HEK293 (cell line): Measurements from ENCODE around the gene KATNAL2.

Experiments
- CTCF ChIA-PET: fragments of 350-600 bp; formaldehyde crosslinking; extraction: SDS; loops from one replicate; lab custom pipeline; 2021; ENCODE audit warnings: antibody characterized with exemption; lab: Yijun Ruan, JAX
- POLR2A ChIA-PET: fragments of 300-600 bp; formaldehyde crosslinking; extraction: SDS; loops from one replicate; lab custom pipeline; 2020; ENCODE audit warnings: antibody characterized with exemption, inconsistent platforms; lab: Yijun Ruan, JAX
- H3K27ac ChIP-seq: fragments of 200-500 bp; sonication (Bioruptor generic); 2 replicates; pipeline ENCODE4 v1.5.1; 2014; ENCODE audit warnings: low read depth, low read length, control low read depth, inconsistent platforms; ENCODE audit errors: extremely low read depth
- H3K36me3 ChIP-seq, 2 experiments: fragments of 200-500 bp in 1 of 2; sonication (Bioruptor generic) in 1 of 2; 1 replicate in 1 of 2; 2 replicates in 1 of 2; pipeline ENCODE4 v1.5.1; 2014 to 2017; ENCODE audit warnings: inconsistent platforms in 2 of 2, low read length in 2 of 2; ENCODE audit not compliant: control insufficient read depth in 2 of 2, insufficient read depth in 1 of 2
- H3K4me1 ChIP-seq: fragments of 200-500 bp; sonication (Bioruptor generic); 2 replicates; pipeline ENCODE4 v1.5.1; 2014; ENCODE audit warnings: mild to moderate bottlenecking, low read length, inconsistent platforms; ENCODE audit not compliant: control insufficient read depth, insufficient read depth
- H3K4me3 ChIP-seq: 2 replicates; pipeline ENCODE4 v1.5.1; 2011; ENCODE audit warnings: low read depth, mild to moderate bottlenecking, control low read depth, low read length, moderate library complexity
- H3K9me3 ChIP-seq: fragments of 200-500 bp; sonication (Bioruptor generic); 2 replicates; pipeline ENCODE4 v1.5.1; 2014; ENCODE audit warnings: low read depth, low read length, inconsistent platforms; ENCODE audit not compliant: control insufficient read depth, insufficient read depth
- MEIS1 ChIP-seq: sonication (generic); formaldehyde crosslinking; IDR thresholded peaks from 2 replicates; pipeline ENCODE4 v1.8.1; 2022; ENCODE audit warnings: missing genetic modification reagents, mild to moderate bottlenecking, borderline replicate concordance
- SCRT1 ChIP-seq: fragments of 450-650 bp; formaldehyde crosslinking; IDR thresholded peaks from 2 replicates; pipeline ENCODE4 v1.5.1; 2016; ENCODE audit warnings: missing biosample characterization, missing genetic modification characterization, borderline replicate concordance
- TCF7L2 ChIP-seq: IDR thresholded peaks from 2 replicates; pipeline ENCODE4 v1.6.1; 2011; ENCODE audit warnings: low read depth, mild to moderate bottlenecking, inconsistent platforms, low read length, moderate library complexity, borderline replicate concordance
- TSHZ1 ChIP-seq: fragments of 450-650 bp; formaldehyde crosslinking; IDR thresholded peaks from 2 replicates; pipeline ENCODE4 v1.5.1; 2016; ENCODE audit warnings: missing biosample characterization, missing genetic modification characterization, borderline replicate concordance
- ZBTB44 ChIP-seq: fragments of 450-650 bp; IDR thresholded peaks from 2 replicates; pipeline ENCODE4 v1.5.1; 2018; ENCODE audit warnings: missing biosample characterization, mild to moderate bottlenecking, missing genetic modification characterization
- ZFP37 ChIP-seq: fragments of 450-650 bp; formaldehyde crosslinking; IDR thresholded peaks from 2 replicates; pipeline ENCODE4 v1.5.1; 2016; ENCODE audit warnings: missing biosample characterization, missing genetic modification characterization
- ZNF10 ChIP-seq: fragments of 450-650 bp; formaldehyde crosslinking; IDR thresholded peaks from 2 replicates; pipeline ENCODE4 v1.5.1; 2017; ENCODE audit warnings: missing biosample characterization, missing genetic modification characterization
- ZNF140 ChIP-seq: fragments of 450-650 bp; formaldehyde crosslinking; IDR thresholded peaks from 2 replicates; pipeline ENCODE4 v1.5.1; 2016; ENCODE audit warnings: missing biosample characterization, missing genetic modification characterization
- ZNF26 ChIP-seq: fragments of 450-650 bp; formaldehyde crosslinking; IDR thresholded peaks from 2 replicates; pipeline ENCODE4 v1.5.1; 2016; ENCODE audit warnings: missing biosample characterization, missing genetic modification characterization
- ZNF280D ChIP-seq: fragments of 450-650 bp; formaldehyde crosslinking; IDR thresholded peaks from 2 replicates; pipeline ENCODE4 v1.5.1; 2016; ENCODE audit warnings: missing biosample characterization, missing genetic modification characterization
- ZNF473 ChIP-seq: fragments of 450-650 bp; formaldehyde crosslinking; IDR thresholded peaks from 2 replicates; pipeline ENCODE4 v1.5.1; 2017; ENCODE audit warnings: missing biosample characterization, missing genetic modification characterization
- ZNF596 ChIP-seq: fragments of 450-650 bp; IDR thresholded peaks from 2 replicates; pipeline ENCODE4 v1.5.0; 2018; ENCODE audit warnings: missing biosample characterization, mild to moderate bottlenecking, missing genetic modification characterization, moderate library complexity
- ZNF645 ChIP-seq: fragments of 450-650 bp; formaldehyde crosslinking; IDR thresholded peaks from 2 replicates; pipeline ENCODE4; 2016; ENCODE audit warnings: missing biosample characterization, missing genetic modification characterization
- ZNF785 ChIP-seq: fragments of 450-650 bp; formaldehyde crosslinking; IDR thresholded peaks from 2 replicates; pipeline ENCODE4 v1.5.1; 2016; ENCODE audit warnings: missing biosample characterization, missing genetic modification characterization
- ZSCAN23 ChIP-seq: fragments of 450-650 bp; formaldehyde crosslinking; IDR thresholded peaks from 2 replicates; pipeline ENCODE4 v1.5.1; 2016; ENCODE audit warnings: missing biosample characterization, missing genetic modification characterization

The KATNAL2 gene

GRCh38 chr18:47035156-47035671, 117.8 kb downstream of the KATNAL2 start, which contains the start of gene ELOA2 (continued):
- TF ChIP-seq ZNF280D (no peak), ZSCAN23 (tag by site-specific recombination) (no peak), TSHZ1 (no peak), ZNF473 (tag by site-specific recombination) (no peak), ZNF26 (no peak), ZNF645 (tag by site-specific recombination) (no peak), ZNF140 (no peak), ZNF596 (tag by site-specific recombination) (no peak), SCRT1 (tag by site-specific recombination) (no peak), ZFP37 (tag by site-specific recombination) (no peak), ZNF785 (tag by site-specific recombination) (no peak), MEIS1 (CRISPR knock-in tag) (no peak)

- H3K27ac ChIP-seq, result no peak overlapping the region
- no peak overlapping the region for H3K4me3 ChIP-seq
- POLR2A ChIA-PET, result interaction anchor here (0.9 kb wide), 1 partner anchor 119 kb away, joined by 4 read pairs; the partner anchor contains the start of genes KATNAL2 and PIAS2
- no peaks in the 10 kb centered on the region for H3K4me1 ChIP-seq
- TF ChIP-seq TCF7L2, result no peak
- no peak for TF ChIP-seq ZNF10 (tag by site-specific recombination)
- TF ChIP-seq ZBTB44 (tag by site-specific recombination), result no peak
- TF ChIP-seq, all 188 proteins: peak for 0
- CTCF ChIA-PET, result interaction anchor here (0.6 to 1.4 kb wide), 5 partner anchors 13 to 1050 kb away, joined by 3 to 6 read pairs (median 3); no protein-coding TSS in a partner anchor
- no peaks in the 10 kb centered on the region for H3K9me3 ChIP-seq
- no peaks in the 10 kb centered on the region for H3K36me3 ChIP-seq
Measured at GRCh38 chr18:47036298-47036874, 119.0 kb downstream of the KATNAL2 start.
